Osteocyte (in vitro differentiated cells): ENCODE measurements around the gene RBM38. TPM values are rescaled to one million over a fixed set of nuclear protein-coding genes. Genes with fewer than 3 reads are reported as not detected.

Experiments
- DNase-seq: peaks from one replicate; pipeline ENCODE4 v3.0.0; 2021; ENCODE audit warnings: mixed read lengths; ENCODE audit not compliant: unreplicated experiment; ENCODE audit errors: extremely low spot score
- H3K27ac Mint-ChIP-seq: one replicate; pipeline ENCODE4 v1.8.0; 2021; ENCODE audit warnings: mild to moderate bottlenecking, mixed read lengths; ENCODE audit not compliant: unreplicated experiment
- H3K27me3 Mint-ChIP-seq: one replicate; pipeline ENCODE4 v1.8.0; 2021; ENCODE audit warnings: mixed read lengths; ENCODE audit not compliant: unreplicated experiment
- H3K36me3 Mint-ChIP-seq: one replicate; pipeline ENCODE4 v1.8.0; 2021; ENCODE audit warnings: mixed read lengths; ENCODE audit not compliant: unreplicated experiment
- H3K4me1 Mint-ChIP-seq: one replicate; pipeline ENCODE4 v1.8.0; 2021; ENCODE audit warnings: mixed read lengths; ENCODE audit not compliant: unreplicated experiment
- H3K4me3 Mint-ChIP-seq: one replicate; pipeline ENCODE4 v1.8.0; 2021; ENCODE audit warnings: mild to moderate bottlenecking, moderate library complexity, mixed read lengths; ENCODE audit not compliant: unreplicated experiment
- H3K9me3 Mint-ChIP-seq: one replicate; pipeline ENCODE4 v1.8.0; 2021; ENCODE audit warnings: mixed read lengths; ENCODE audit not compliant: unreplicated experiment
- total RNA-seq: library from RNA; stranded (reverse); gene quantifications from 2 replicates; pipeline ENCODE4 v1.2.1, GENCODE V29; 2021
- TF ChIP-seq, protein P1 (sequence below): fragments of 200-600 bp; sonication (generic); IDR thresholded peaks from 2 replicates; pipeline ENCODE4 v1.5.0; 2021; ENCODE audit warnings: antibody characterized with exemption, mild to moderate bottlenecking, moderate library complexity

RBM38 gene
- total RNA-seq, 1 donor from 2014 or later = 18.8 TPM

GRCh38 chr20:57432480-57432861, 41.3 kb downstream of the RBM38 start:
- Mint-ChIP-seq H3K9me3 (peaks cover 5% of the 10 kb centered on the region), H3K27me3 (peaks cover 9% of the 10 kb centered on the region), H3K4me3 (no peak overlapping the region), H3K36me3 (no peaks in the 10 kb centered on the region), H3K27ac (no peak overlapping the region), H3K4me1 (peaks cover 5% of the 10 kb centered on the region)
- DNase-seq = no peak
- TF ChIP-seq, protein P1, sequence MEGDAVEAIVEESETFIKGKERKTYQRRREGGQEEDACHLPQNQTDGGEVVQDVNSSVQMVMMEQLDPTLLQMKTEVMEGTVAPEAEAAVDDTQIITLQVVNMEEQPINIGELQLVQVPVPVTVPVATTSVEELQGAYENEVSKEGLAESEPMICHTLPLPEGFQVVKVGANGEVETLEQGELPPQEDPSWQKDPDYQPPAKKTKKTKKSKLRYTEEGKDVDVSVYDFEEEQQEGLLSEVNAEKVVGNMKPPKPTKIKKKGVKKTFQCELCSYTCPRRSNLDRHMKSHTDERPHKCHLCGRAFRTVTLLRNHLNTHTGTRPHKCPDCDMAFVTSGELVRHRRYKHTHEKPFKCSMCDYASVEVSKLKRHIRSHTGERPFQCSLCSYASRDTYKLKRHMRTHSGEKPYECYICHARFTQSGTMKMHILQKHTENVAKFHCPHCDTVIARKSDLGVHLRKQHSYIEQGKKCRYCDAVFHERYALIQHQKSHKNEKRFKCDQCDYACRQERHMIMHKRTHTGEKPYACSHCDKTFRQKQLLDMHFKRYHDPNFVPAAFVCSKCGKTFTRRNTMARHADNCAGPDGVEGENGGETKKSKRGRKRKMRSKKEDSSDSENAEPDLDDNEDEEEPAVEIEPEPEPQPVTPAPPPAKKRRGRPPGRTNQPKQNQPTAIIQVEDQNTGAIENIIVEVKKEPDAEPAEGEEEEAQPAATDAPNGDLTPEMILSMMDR = no peak

GRCh38 chr20:57432862-57433491, 41.8 kb downstream of the RBM38 start:
- H3K36me3 Mint-ChIP-seq = no peaks in the 10 kb centered on the region
- H3K4me1 Mint-ChIP-seq = peaks cover 5% of the 10 kb centered on the region
- no peak for DNase-seq
- H3K27me3 Mint-ChIP-seq = peaks cover 9% of the 10 kb centered on the region
- no peak overlapping the region for H3K4me3 Mint-ChIP-seq
- TF ChIP-seq, protein P1 = no peak
- peaks cover 6% of the 10 kb centered on the region for H3K9me3 Mint-ChIP-seq
- H3K27ac Mint-ChIP-seq = no peak overlapping the region

DNA sequence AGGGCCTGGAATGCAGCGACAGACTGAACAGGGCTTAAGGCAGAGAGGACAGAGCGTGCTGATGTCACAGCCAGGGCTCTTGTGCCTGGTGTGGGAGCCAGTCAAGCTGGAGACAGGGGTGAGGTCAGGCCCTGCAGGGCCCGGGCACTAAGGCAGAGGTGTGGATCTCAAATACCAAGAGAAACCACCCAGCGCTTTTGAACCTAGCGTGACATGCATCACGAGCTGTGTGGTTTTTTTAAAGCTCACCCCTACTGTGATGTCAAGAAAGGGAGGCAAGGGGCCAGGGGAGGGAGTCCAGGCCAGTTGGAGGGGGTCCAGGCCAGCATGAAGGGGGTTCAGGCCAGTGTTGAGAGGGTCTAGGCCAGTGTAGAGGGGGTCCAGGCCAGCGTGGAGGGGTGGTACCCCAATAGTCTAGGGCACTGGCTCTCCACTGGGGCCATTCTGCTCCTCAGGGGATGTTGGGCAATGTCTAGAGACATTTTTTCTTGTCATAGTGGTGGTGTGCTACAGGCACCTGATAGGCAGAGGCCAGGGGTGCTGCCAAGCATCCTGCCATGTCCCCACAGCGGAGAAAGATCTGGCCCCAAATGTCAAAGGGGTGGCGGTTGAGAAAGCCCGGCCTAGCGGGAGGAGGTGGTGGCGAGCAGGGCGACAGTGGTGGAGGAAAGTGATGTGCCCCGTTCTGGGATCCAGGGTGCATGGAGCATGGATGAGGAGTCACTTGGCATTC, 42.6 kb downstream of the RBM38 start:
- TF ChIP-seq, protein P1 = no peak
- H3K27me3 Mint-ChIP-seq = peaks cover 9% of the 10 kb centered on the region
- H3K9me3 Mint-ChIP-seq = peaks cover 6% of the 10 kb centered on the region
- H3K4me1 Mint-ChIP-seq = peaks cover 9% of the 10 kb centered on the region
- no peak for DNase-seq
- H3K27ac Mint-ChIP-seq = no peak overlapping the region
- H3K4me3 Mint-ChIP-seq = peak overlapping the region; percentile 1
- no peaks in the 10 kb centered on the region for H3K36me3 Mint-ChIP-seq

GRCh38 chr20:57434390-57434700, 43.1 kb downstream of the RBM38 start:
- no peak overlapping the region for H3K27ac Mint-ChIP-seq
- H3K9me3 Mint-ChIP-seq = peaks cover 6% of the 10 kb centered on the region
- no peaks in the 10 kb centered on the region for H3K36me3 Mint-ChIP-seq
- peaks cover 9% of the 10 kb centered on the region for H3K27me3 Mint-ChIP-seq
- no peak for DNase-seq
- peaks cover 9% of the 10 kb centered on the region for H3K4me1 Mint-ChIP-seq
- TF ChIP-seq, protein P1 = no peak
- no peak overlapping the region for H3K4me3 Mint-ChIP-seq

DNA sequence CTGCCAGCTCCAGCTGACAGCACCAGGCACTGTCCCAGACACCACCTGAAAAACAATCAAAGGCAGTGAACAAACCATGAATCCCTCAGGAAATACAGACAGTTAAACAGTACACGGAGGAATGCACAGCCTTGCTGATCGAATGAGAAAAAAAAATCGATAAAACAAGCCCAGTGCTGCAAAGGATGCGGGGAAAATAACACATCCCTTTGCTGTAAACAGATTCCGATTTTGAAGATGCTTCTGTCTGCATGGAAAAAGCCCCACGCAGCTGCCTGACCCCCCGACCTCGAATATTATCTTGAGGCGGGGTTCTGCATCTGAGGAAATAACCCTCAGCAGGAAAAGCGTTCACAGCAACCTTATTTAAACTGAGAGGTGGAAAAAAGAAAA, 43.9 kb downstream of the RBM38 start:
- H3K36me3 Mint-ChIP-seq = no peaks in the 10 kb centered on the region
- DNase-seq = no peak
- no peak overlapping the region for H3K27ac Mint-ChIP-seq
- H3K4me1 Mint-ChIP-seq = peaks cover 11% of the 10 kb centered on the region
- H3K4me3 Mint-ChIP-seq = no peak overlapping the region
- peaks cover 6% of the 10 kb centered on the region for H3K9me3 Mint-ChIP-seq
- peaks cover 6% of the 10 kb centered on the region for H3K27me3 Mint-ChIP-seq
- TF ChIP-seq, protein P1 = no peak
